K562 (cell line): Measurements from ENCODE around the gene LRRC74B. TPM values are rescaled to one million over a fixed set of nuclear protein-coding genes. Genes with fewer than 3 reads are reported as not detected.
A peak's percentile ranks its signal among the peaks of the same experiment; 100 is the strongest.

Experiments used
- ARHGAP35 ChIP-seq: fragments of 450-650 bp; IDR thresholded peaks from 2 replicates; pipeline ENCODE4 v1.6.1; 2018; ENCODE audit not compliant: partially characterized antibody
- C11orf30 ChIP-seq: fragments of 450-650 bp; IDR thresholded peaks from 2 replicates; pipeline ENCODE4 v1.6.1; 2016; ENCODE audit warnings: low read depth, mild to moderate bottlenecking
- CEBPZ ChIP-seq: fragments of 150-350 bp; IDR thresholded peaks from 2 replicates; pipeline ENCODE4 v1.6.1; 2014; ENCODE audit warnings: low read depth, mild to moderate bottlenecking, low read length, borderline replicate concordance
- CREBBP ChIP-seq: IDR thresholded peaks from one replicate; pipeline ENCODE4 v1.6.1; 2012; ENCODE audit warnings: low read depth, mild to moderate bottlenecking, control low read depth, inconsistent platforms, low read length
- E2F5 ChIP-seq: sonication (generic); formaldehyde crosslinking; IDR thresholded peaks from 2 replicates; pipeline ENCODE4 v1.8.0; 2022; ENCODE audit warnings: mild to moderate bottlenecking, missing genetic modification reagents
- ETV1 ChIP-seq: fragments of 450-650 bp; conservative IDR thresholded peaks from 2 replicates; pipeline ENCODE4 v1.6.1; 2016; ENCODE audit warnings: missing genetic modification characterization, control low read depth, low read depth, missing compliant biosample characterization
- GABPA ChIP-seq: fragments of 200-800 bp; sonication (Bioruptor generic); conservative IDR thresholded peaks from 2 replicates; pipeline ENCODE4 v1.6.1; 2016; ENCODE audit warnings: low read depth, missing genetic modification characterization, missing compliant biosample characterization
- NELFE ChIP-seq: IDR thresholded peaks from 2 replicates; pipeline ENCODE4 v1.6.1; 2011; ENCODE audit warnings: mild to moderate bottlenecking; ENCODE audit not compliant: insufficient read depth, insufficient read length
- NR3C1 ChIP-seq: sonication (generic); formaldehyde crosslinking; IDR thresholded peaks from 2 replicates; pipeline ENCODE4 v1.8.1; 2022; ENCODE audit warnings: missing genetic modification reagents
- PHF8 ChIP-seq: fragments of 200-600 bp; sonication (generic); IDR thresholded peaks from 2 replicates; pipeline ENCODE4 v1.6.1; 2012; ENCODE audit warnings: mixed run types, mild to moderate bottlenecking, inconsistent platforms, low read length, moderate library complexity, borderline replicate concordance
- TCFL5 ChIP-seq: fragments of 250-450 bp; sonication (Bioruptor Pico); conservative IDR thresholded peaks from 2 replicates; pipeline ENCODE4 v1.6.1; 2021; ENCODE audit warnings: mild to moderate bottlenecking, moderate library complexity, matching md5 sums
- TEAD2 ChIP-seq: fragments of 450-650 bp; IDR thresholded peaks from 2 replicates; pipeline ENCODE4 v1.6.1; 2016; ENCODE audit warnings: missing genetic modification characterization, control low read depth, missing compliant biosample characterization
- XRCC5 ChIP-seq: fragments of 200-400 bp; formaldehyde crosslinking; IDR thresholded peaks from 2 replicates; pipeline ENCODE4 v1.6.1; 2017; ENCODE audit warnings: low read depth, mild to moderate bottlenecking, low read length
- ZBTB34 ChIP-seq: fragments of 250-450 bp; sonication (Bioruptor Pico); IDR thresholded peaks from 2 replicates; pipeline ENCODE4 v1.8.0; 2021; ENCODE audit warnings: mild to moderate bottlenecking, moderate library complexity
- ZKSCAN8 ChIP-seq: fragments of 200-800 bp; sonication (Bioruptor generic); IDR thresholded peaks from 2 replicates; pipeline ENCODE4 v1.6.1; 2016; ENCODE audit warnings: missing genetic modification characterization, missing compliant biosample characterization
- ZNF280A ChIP-seq: fragments of 450-650 bp; IDR thresholded peaks from 2 replicates; pipeline ENCODE4 v1.6.1; 2018; ENCODE audit warnings: mild to moderate bottlenecking, low read depth; ENCODE audit not compliant: partially characterized antibody
- ZNF398 ChIP-seq: fragments of 250-450 bp; sonication (Bioruptor Pico); IDR thresholded peaks from 2 replicates; pipeline ENCODE4 v1.8.0; 2021; ENCODE audit warnings: moderate library complexity, mild to moderate bottlenecking, inconsistent platforms
- ZNF408 ChIP-seq: fragments of 250-450 bp; sonication (Bioruptor Pico); IDR thresholded peaks from 2 replicates; pipeline ENCODE4 v1.4.0; 2020; ENCODE audit warnings: low read depth, mild to moderate bottlenecking, moderate library complexity
- ZNF717 ChIP-seq: fragments of 250-450 bp; sonication (Bioruptor Pico); IDR thresholded peaks from 2 replicates; pipeline ENCODE4 v1.5.0; 2021
- polyA plus RNA-seq, 8 experiments: library from polyadenylated mRNA; depleted of rRNA in 4 of 8; stranded (reverse) in 5 of 8; unstranded in 3 of 8; fragments of >200 nt; fragmentation: Nextera tagmentation in 2 of 8; fragmentation: Illumina TruSeq in 1 of 8; extraction: Ambion mirVana in 2 of 8; extraction: Trizol in 1 of 8; gene quantifications; 2 replicates each; pipeline versions ENCODE4 v1.2.1 to v1.2.3, GENCODE V29; 2011 to 2014; ENCODE audit warnings: inconsistent platforms in 1 of 8, missing spikeins in 1 of 8
- total RNA-seq, 7 experiments: library from RNA; depleted of rRNA in 6 of 7; stranded (reverse); fragments of >200 nt in 6 of 7; fragmentation: Illumina TruSeq in 2 of 7; extraction: Trizol in 2 of 7; gene quantifications; 2 replicates each; pipeline versions ENCODE4 v1.2.1 to v1.2.3, GENCODE V29; 2011 to 2021; ENCODE audit warnings: low replicate concordance in 1 of 7

LRRC74B gene
- total and polyA plus RNA-seq, 9 of the 15 experiments (the other 6 are each of a cell fraction or from before 2014, with no cell fraction given): not detected

GRCh38 chr22:21045585-21046294 lies at the start of gene LRRC74B (continued):
- TF ChIP-seq ZNF280A (no peak), ZNF717 (CRISPR knock-in tag) (no peak), CREBBP (peak; percentile 97), E2F5 (CRISPR knock-in tag) (peak; percentile 85; the same call in 1 of the 2 replicates), NELFE (no peak), NR3C1 (CRISPR knock-in tag) (no peak), TCFL5 (CRISPR knock-in tag) (no peak), C11orf30 (no peak), GABPA (tag) (no peak), ZNF408 (no peak), ETV1 (tag) (no peak), XRCC5 (peak; percentile 22; the same call in 1 of the 2 replicates), ZBTB34 (no peak), ARHGAP35 (no peak), PHF8 (no peak; the same call in 1 of the 2 replicates), TEAD2 (no peak), ZNF398 (CRISPR knock-in tag) (no peak), ZKSCAN8 (CRISPR knock-in tag) (no peak), CEBPZ (peak; percentile 68; the same call in 1 of the 2 replicates)
